NCI-H1417 treated with DMSO at 0.1 percent for 48 hours (cell line): ENCODE measurements around the gene C9orf50.

ENCODE experiments used
- DNase-seq: peaks from one replicate; lab custom pipeline; 2025; lab: John Stamatoyannopoulos, UW

Gene C9orf50

GRCh38 chr9:129591916-129592315, 29.0 kb downstream of the C9orf50 start:
- DNase-seq, result no peak

GRCh38 chr9:129590466-129590865, 30.4 kb downstream of the C9orf50 start:
- no peak for DNase-seq

- no peak for DNase-seq
Observed at GRCh38 chr9:129587487-129588262, 33.2 kb downstream of the C9orf50 start.

- DNase-seq, result no peak
Observed at GRCh38 chr9:129586685-129587084, 34.2 kb downstream of the C9orf50 start.

GRCh38 chr9:129586245-129586644, 34.7 kb downstream of the C9orf50 start:
- no peak for DNase-seq

- DNase-seq, result no peak
Observed at GRCh38 chr9:129585352-129585751, 35.5 kb downstream of the C9orf50 start.

- no peak for DNase-seq
Observed at GRCh38 chr9:129584136-129584535, 36.8 kb downstream of the C9orf50 start.

GRCh38 chr9:129583308-129584038, 37.4 kb downstream of the C9orf50 start:
- no peak for DNase-seq

GRCh38 chr9:129582855-129583254, 38.0 kb downstream of the C9orf50 start:
- no peak for DNase-seq

- DNase-seq, result no peak
Observed at GRCh38 chr9:129581505-129582189, 39.3 kb downstream of the C9orf50 start.

- DNase-seq, result no peak
Observed at GRCh38 chr9:129580211-129580915, 40.5 kb downstream of the C9orf50 start.

GRCh38 chr9:129579294-129579693, 41.6 kb downstream of the C9orf50 start:
- no peak for DNase-seq

- no peak for DNase-seq
Observed at GRCh38 chr9:129576546-129577543, 44.1 kb downstream of the C9orf50 start.

GRCh38 chr9:129575818-129576217, 45.1 kb downstream of the C9orf50 start:
- DNase-seq, result no peak

- DNase-seq, result no peak
Observed at GRCh38 chr9:129574911-129575585, 45.9 kb downstream of the C9orf50 start.

- DNase-seq, result no peak
Observed at GRCh38 chr9:129573977-129574376, 46.9 kb downstream of the C9orf50 start.

- no peak for DNase-seq
Observed at GRCh38 chr9:129572517-129572916, 48.4 kb downstream of the C9orf50 start.

GRCh38 chr9:129572052-129572425, 48.9 kb downstream of the C9orf50 start:
- DNase-seq, result no peak

GRCh38 chr9:129571298-129572051, 49.4 kb downstream of the C9orf50 start:
- DNase-seq, result no peak
